ENCODE results near the gene PIH1D1. TPM values are rescaled to one million over a fixed set of nuclear protein-coding genes. Genes with fewer than 3 reads are reported as not detected.

Gene PIH1D1
- total and polyA plus RNA-seq, 2 of the 13 experiments (the other 11 are each of a cell fraction or from before 2014, with no cell fraction given) = 110 to 137 TPM

- TF ChIP-seq FUBP1 (CRISPR knock-in tag; IDR thresholded peaks at IDR 0.05; ENCODE audit: borderline replicate concordance) (no peak), JUNB (CRISPR knock-in tag; IDR thresholded peaks at IDR 0.05; ENCODE audit: borderline replicate concordance) (no peak), ZNF652 (CRISPR knock-in tag; IDR thresholded peaks at IDR 0.05; ENCODE audit: borderline replicate concordance, low read depth) (no peak), ZNF280B (CRISPR knock-in tag; IDR thresholded peaks at IDR 0.05; ENCODE audit: borderline replicate concordance) (peak; percentile 55), FOXM1 (CRISPR knock-in tag; IDR thresholded peaks at IDR 0.05) (no peak), HMG20B (CRISPR knock-in tag; conservative IDR thresholded peaks at IDR 0.05) (no peak), LBX2 (CRISPR knock-in tag; IDR thresholded peaks at IDR 0.05; ENCODE audit: borderline replicate concordance) (0 out of 2 replicates have a peak, but pooled peaks have one; percentile 24), ZNF557 (CRISPR knock-in tag; IDR thresholded peaks at IDR 0.05) (no peak), SRSF1 (optimal IDR thresholded peaks at IDR 0.05; ENCODE audit: low read depth, low read length) (no peak), ZNF275 (CRISPR knock-in tag; IDR thresholded peaks at IDR 0.05; ENCODE audit: borderline replicate concordance) (peak; percentile 72; the same call in 1 of the 2 replicates), GATAD2A (CRISPR knock-in tag; IDR thresholded peaks at IDR 0.05) (no peak), FOXO1 (CRISPR knock-in tag; IDR thresholded peaks at IDR 0.05) (peak; percentile 16; the same call in 1 of the 2 replicates), HMG20A (CRISPR knock-in tag; IDR thresholded peaks at IDR 0.05; ENCODE audit: borderline replicate concordance) (no peak), RBM39 (IDR thresholded peaks at IDR 0.05; ENCODE audit: low read depth, low read length, poor library complexity, severe bottlenecking) (peak; percentile 82), ZNF34 (CRISPR knock-in tag; IDR thresholded peaks at IDR 0.05; ENCODE audit: borderline replicate concordance) (no peak), ZNF570 (CRISPR knock-in tag; IDR thresholded peaks at IDR 0.05; ENCODE audit: borderline replicate concordance) (no peak), ETS1 (CRISPR knock-in tag; IDR thresholded peaks at IDR 0.05) (no peak), ZFY (CRISPR knock-in tag; IDR thresholded peaks at IDR 0.05) (peak; percentile 94), DRAP1 (CRISPR knock-in tag; IDR thresholded peaks at IDR 0.05) (peak; percentile 92), ZNF546 (CRISPR knock-in tag; conservative IDR thresholded peaks at IDR 0.05) (peak; percentile 57; the same call in 1 of the 2 replicates), ZNF484 (CRISPR knock-in tag; IDR thresholded peaks at IDR 0.05; ENCODE audit: borderline replicate concordance, low read depth) (no peak), SP1 (IDR thresholded peaks at IDR 0.05) (no peak), SP1 (CRISPR knock-in tag; IDR thresholded peaks at IDR 0.05) (peak; percentile 57), ZNF839 (CRISPR knock-in tag; IDR thresholded peaks at IDR 0.05; ENCODE audit: borderline replicate concordance) (0 out of 2 replicates have a peak, but pooled peaks have one; percentile 11)
These were observed 1.6 kb upstream of the PIH1D1 start, which contains the start of gene ALDH16A1 (continued) for GRCh38 chr19:49453013-49453756.
